ENCODE results near the gene ACSM2B. TPM values are rescaled to one million over a fixed set of nuclear protein-coding genes. Genes with fewer than 3 reads are reported as not detected.
"Not testable (repeated sequence)": the region's sequence is repeated elsewhere in the genome, so short reads cannot be mapped to it uniquely, and the experiment has no call there.

The ACSM2B gene
- total RNA-seq, 1 donor from 2014 or later, result not detected

- Histone ChIP-seq H3K27me3 (no peaks in the 10 kb centered on the region), H3K4me1 (no peaks in the 10 kb centered on the region), H3K36me3 (no peaks in the 10 kb centered on the region), H3K27ac (no peak overlapping the region), H3K4me3 (no peak overlapping the region), H3K9me3 (no peaks in the 10 kb centered on the region)
- intact Hi-C loops (cut with DNase I), result no loop called here
- TF ChIP-seq CTCF (IDR thresholded peaks at IDR 0.05), result no peak
- DNase-seq (ENCODE audit: low spot score in 2 of 2), result no peak
These were observed 59.0 kb downstream of the ACSM2B start for GRCh38 chr16:20517149-20517548.

DNA sequence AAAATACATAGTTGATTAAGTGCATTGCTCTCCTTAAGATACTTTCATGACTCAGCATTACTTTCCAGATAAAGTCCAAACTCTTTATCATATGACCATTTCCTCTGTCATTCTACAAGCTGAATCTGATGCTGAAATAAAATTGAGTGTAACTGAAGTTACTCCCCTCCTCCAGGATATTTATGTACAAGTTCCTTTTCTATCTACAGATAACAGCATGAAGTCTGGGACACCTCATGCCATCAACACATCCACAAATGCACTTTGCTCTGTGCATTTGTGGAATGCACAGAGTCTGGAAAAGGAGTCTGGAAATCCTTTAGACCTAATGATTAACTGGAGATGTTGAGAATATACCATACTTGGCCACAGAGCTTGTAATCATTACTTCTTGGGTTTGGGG, 60.5 kb downstream of the ACSM2B start:
- TF ChIP-seq CTCF (IDR thresholded peaks at IDR 0.05), result no peak
- no peak for DNase-seq (ENCODE audit: low spot score in 2 of 2)
- no peaks in the 10 kb centered on the region for H3K36me3 ChIP-seq
- H3K9me3 ChIP-seq, result no peaks in the 10 kb centered on the region
- H3K27ac ChIP-seq, result no peak overlapping the region
- H3K4me1 ChIP-seq, result no peaks in the 10 kb centered on the region
- intact Hi-C loops (cut with DNase I), result no loop called here
- no peaks in the 10 kb centered on the region for H3K27me3 ChIP-seq
- H3K4me3 ChIP-seq, result no peak overlapping the region

- H3K27me3 ChIP-seq, result no peaks in the 10 kb centered on the region
- no peaks in the 10 kb centered on the region for H3K36me3 ChIP-seq
- no peaks in the 10 kb centered on the region for H3K9me3 ChIP-seq
- no peak for DNase-seq (ENCODE audit: low spot score in 2 of 2)
- H3K4me1 ChIP-seq, result no peaks in the 10 kb centered on the region
- H3K27ac ChIP-seq, result no peak overlapping the region
- intact Hi-C loops (cut with DNase I), result no loop called here
- no peak for TF ChIP-seq CTCF (IDR thresholded peaks at IDR 0.05)
- no peak overlapping the region for H3K4me3 ChIP-seq
These were observed 65.8 kb downstream of the ACSM2B start for GRCh38 chr16:20510323-20510722.

GRCh38 chr16:20507280-20507679, 68.9 kb downstream of the ACSM2B start:
- intact Hi-C loops (cut with DNase I), result no loop called here
- no peak for TF ChIP-seq CTCF (IDR thresholded peaks at IDR 0.05)
- Histone ChIP-seq H3K9me3 (no peaks in the 10 kb centered on the region), H3K36me3 (no peaks in the 10 kb centered on the region), H3K27me3 (no peaks in the 10 kb centered on the region), H3K27ac (no peak overlapping the region), H3K4me1 (no peaks in the 10 kb centered on the region), H3K4me3 (no peak overlapping the region)
- no peak for DNase-seq (ENCODE audit: low spot score in 2 of 2)

DNA sequence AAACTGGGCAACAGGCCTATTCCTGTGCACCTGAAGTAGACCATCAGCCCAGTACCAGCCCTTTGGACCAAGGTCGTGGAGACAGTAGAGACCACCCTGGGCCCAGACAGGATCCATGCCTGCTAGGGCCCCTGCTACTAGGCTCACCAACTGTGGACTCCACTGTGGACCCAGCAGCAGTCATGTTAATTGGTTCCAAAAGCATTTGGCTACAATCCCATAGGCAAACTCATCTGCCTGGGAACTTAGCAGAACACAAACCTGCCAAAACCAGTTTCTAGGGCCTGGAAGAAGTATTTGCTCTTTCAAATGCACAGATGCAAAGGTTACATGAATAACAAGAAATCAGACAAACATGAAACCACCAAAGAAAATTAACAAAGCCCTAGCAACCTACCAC, 71.7 kb downstream of the ACSM2B start:
- Histone ChIP-seq H3K4me3 (no peak overlapping the region), H3K4me1 (no peaks in the 10 kb centered on the region), H3K27ac (no peak overlapping the region), H3K27me3 (no peaks in the 10 kb centered on the region), H3K9me3 (no peaks in the 10 kb centered on the region), H3K36me3 (no peaks in the 10 kb centered on the region)
- TF ChIP-seq CTCF (IDR thresholded peaks at IDR 0.05), result no peak
- no peak for DNase-seq (ENCODE audit: low spot score in 2 of 2)
- intact Hi-C loops (cut with DNase I), result no loop called here

DNA sequence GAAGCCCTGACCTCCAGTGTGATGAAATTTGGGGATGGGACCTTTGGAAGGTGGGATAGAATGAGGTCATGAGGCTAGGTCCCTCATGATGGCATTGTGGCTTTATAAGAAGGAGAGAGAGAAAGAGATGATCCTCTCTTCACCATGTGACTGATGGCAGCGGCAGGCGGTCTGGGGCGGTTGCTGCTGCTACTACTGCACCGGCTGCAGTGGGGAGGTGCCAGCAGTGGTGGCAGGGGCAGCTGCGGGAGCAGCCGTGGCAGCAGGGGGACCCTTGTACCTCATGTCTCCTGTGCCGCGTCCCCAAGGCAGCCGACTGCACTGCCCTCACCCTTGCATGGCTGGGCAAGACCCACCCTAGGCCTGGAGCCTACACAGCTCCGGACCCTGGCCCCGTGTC, 84.7 kb downstream of the ACSM2B start:
- H3K4me1 ChIP-seq; DNase-seq (ENCODE audit: low spot score in 2 of 2); intact Hi-C loops (cut with DNase I); H3K9me3 ChIP-seq; H3K4me3 ChIP-seq; H3K27ac ChIP-seq; H3K27me3 ChIP-seq; H3K36me3 ChIP-seq: not testable (repeated sequence)

GRCh38 chr16:20490994-20491393, 85.2 kb downstream of the ACSM2B start:
- DNase-seq (ENCODE audit: low spot score in 2 of 2); H3K4me3 ChIP-seq; intact Hi-C loops (cut with DNase I); H3K27me3 ChIP-seq; H3K9me3 ChIP-seq; H3K36me3 ChIP-seq; H3K27ac ChIP-seq; H3K4me1 ChIP-seq: not testable (repeated sequence)

Data from ascending aorta (tissue), 2 donors.